ENCODE data around the gene TIMMDC1.

TIMMDC1 gene

GRCh38 chr3:119498186-119499011, at the start of gene TIMMDC1:
TIMMDC1 (plus strand) TSS chr3:119498547; CDS start chr3:119498734, 187 bp downstream.
- peak; percentile 88 for DNase-seq

GRCh38 chr3:119453822-119454221, 44.5 kb upstream of the TIMMDC1 start:
- DNase-seq: no peak

GRCh38 chr3:119456469-119456868, 41.9 kb upstream of the TIMMDC1 start:
- DNase-seq: no peak

GRCh38 chr3:119457246-119457645, 41.1 kb upstream of the TIMMDC1 start:
- DNase-seq: no peak

- DNase-seq: peak; percentile 90
Observed at GRCh38 chr3:119463171-119464169, 34.9 kb upstream of the TIMMDC1 start, which contains the start of gene TMEM39A. TMEM39A (minus strand) TSS chr3:119463615; CDS start chr3:119462074, 1,541 bp downstream.

GRCh38 chr3:119468041-119468440, 30.3 kb upstream of the TIMMDC1 start:
- no peak for DNase-seq

GRCh38 chr3:119469418-119470189, 28.7 kb upstream of the TIMMDC1 start:
- peak; percentile 20 for DNase-seq

GRCh38 chr3:119470866-119471265, 27.5 kb upstream of the TIMMDC1 start:
- no peak for DNase-seq

- no peak for DNase-seq
Observed at GRCh38 chr3:119481079-119481478, 17.3 kb upstream of the TIMMDC1 start.

- no peak for DNase-seq
Observed at GRCh38 chr3:119483101-119483500, 15.2 kb upstream of the TIMMDC1 start.

- DNase-seq: no peak
Observed at GRCh38 chr3:119485563-119485962, 12.8 kb upstream of the TIMMDC1 start.

- DNase-seq: no peak
Observed at GRCh38 chr3:119490153-119490552, 8.2 kb upstream of the TIMMDC1 start.

- no peak for DNase-seq
Observed at GRCh38 chr3:119492128-119492527, 6.2 kb upstream of the TIMMDC1 start.

- DNase-seq: no peak
Observed at GRCh38 chr3:119492810-119493209, 5.5 kb upstream of the TIMMDC1 start.

GRCh38 chr3:119494597-119494996, 3.8 kb upstream of the TIMMDC1 start:
- DNase-seq: no peak

GRCh38 chr3:119497820-119498185, 544 bp upstream of the TIMMDC1 start:
- DNase-seq: no peak

- no peak for DNase-seq
Observed at GRCh38 chr3:119500265-119500664, 1.9 kb downstream of the TIMMDC1 start.

GRCh38 chr3:119500901-119501300, 2.6 kb downstream of the TIMMDC1 start:
- no peak for DNase-seq

GRCh38 chr3:119506631-119507030, 8.3 kb downstream of the TIMMDC1 start:
- DNase-seq: no peak

- no peak for DNase-seq
Observed at GRCh38 chr3:119507404-119507803, 9.1 kb downstream of the TIMMDC1 start.

- DNase-seq: no peak
Observed at GRCh38 chr3:119508172-119508845, 10.0 kb downstream of the TIMMDC1 start.

GRCh38 chr3:119510690-119511089, 12.3 kb downstream of the TIMMDC1 start:
- no peak for DNase-seq
